ENCODE measurements around the gene IMPDH2.

Gene IMPDH2

GRCh38 chr3:48984663-48985062 lies 44.5 kb downstream of the IMPDH2 start:
- peaks cover 6% of the 10 kb centered on the region; the same call in 1 of the 2 replicates for H3K4me1 ChIP-seq (ENCODE audit: low read length)
- no peaks in the 10 kb centered on the region for H3K9me3 ChIP-seq (replicated peaks; ENCODE audit: insufficient read depth, low read length)
- TF ChIP-seq EZH2 (optimal IDR thresholded peaks at IDR 0.05; ENCODE audit: low read depth, low read length) (no peak), CTCF (IDR thresholded peaks at IDR 0.05; ENCODE audit: low read length) (no peak), EZH2phosphoT487 (IDR thresholded peaks at IDR 0.05; ENCODE audit: low read length) (no peak)
- no peaks in the 10 kb centered on the region for H4K20me1 ChIP-seq (ENCODE audit: insufficient read depth, low read length)
- H2AFZ ChIP-seq (ENCODE audit: low read length): no peak overlapping the region
- no peak overlapping the region for H3K4me3 ChIP-seq (ENCODE audit: low read length)
- no peak for DNase-seq
- H3K9me2 ChIP-seq (replicated peaks; ENCODE audit: insufficient read depth, low read length): no peaks in the 10 kb centered on the region
- H3K9ac ChIP-seq (ENCODE audit: low read length): no peak overlapping the region
- no peak overlapping the region for H3K4me2 ChIP-seq (ENCODE audit: low read depth, low read length)
- peaks cover 4% of the 10 kb centered on the region for H3K36me3 ChIP-seq (replicated peaks; ENCODE audit: insufficient read depth, low read length)
- H3K27me3 ChIP-seq (replicated peaks; ENCODE audit: insufficient read depth, low read length): no peaks in the 10 kb centered on the region
- H3K79me2 ChIP-seq (ENCODE audit: low read length): peaks cover 7% of the 10 kb centered on the region
- H3K27ac ChIP-seq (ENCODE audit: low read length): no peak overlapping the region
- H3F3A ChIP-seq (ENCODE audit: insufficient read depth, low read length): peaks cover 3% of the 10 kb centered on the region; the same call in 1 of the 2 replicates

- H3F3A ChIP-seq (ENCODE audit: insufficient read depth, low read length): peaks cover 2% of the 10 kb centered on the region; the same call in 1 of the 2 replicates
- no peaks in the 10 kb centered on the region for H3K9me3 ChIP-seq (replicated peaks; ENCODE audit: insufficient read depth, low read length)
- no peak overlapping the region for H3K4me2 ChIP-seq (ENCODE audit: low read depth, low read length)
- no peaks in the 10 kb centered on the region for H3K4me1 ChIP-seq (ENCODE audit: low read length)
- H3K4me3 ChIP-seq (ENCODE audit: low read length): no peak overlapping the region
- DNase-seq: no peak
- TF ChIP-seq EZH2 (optimal IDR thresholded peaks at IDR 0.05; ENCODE audit: low read depth, low read length) (no peak), EZH2phosphoT487 (IDR thresholded peaks at IDR 0.05; ENCODE audit: low read length) (no peak), CTCF (IDR thresholded peaks at IDR 0.05; ENCODE audit: low read length) (no peak)
- H3K36me3 ChIP-seq (replicated peaks; ENCODE audit: insufficient read depth, low read length): peaks cover 4% of the 10 kb centered on the region
- no peak overlapping the region for H3K9ac ChIP-seq (ENCODE audit: low read length)
- H3K27ac ChIP-seq (ENCODE audit: low read length): no peak overlapping the region
- no peaks in the 10 kb centered on the region; the same call in 1 of the 2 replicates for H3K79me2 ChIP-seq (ENCODE audit: low read length)
- no peaks in the 10 kb centered on the region for H3K27me3 ChIP-seq (replicated peaks; ENCODE audit: insufficient read depth, low read length)
- H3K9me2 ChIP-seq (replicated peaks; ENCODE audit: insufficient read depth, low read length): no peaks in the 10 kb centered on the region
- H4K20me1 ChIP-seq (ENCODE audit: insufficient read depth, low read length): no peaks in the 10 kb centered on the region
- H2AFZ ChIP-seq (ENCODE audit: low read length): no peak overlapping the region
Observed at GRCh38 chr3:48983096-48983495, 46.1 kb downstream of the IMPDH2 start.

GRCh38 chr3:48982686-48983085 lies 46.5 kb downstream of the IMPDH2 start:
- Histone ChIP-seq H3K9me2 (replicated peaks; ENCODE audit: insufficient read depth, low read length) (no peaks in the 10 kb centered on the region), H3F3A (ENCODE audit: insufficient read depth, low read length) (no peaks in the 10 kb centered on the region), H3K4me3 (ENCODE audit: low read length) (no peak overlapping the region), H3K79me2 (ENCODE audit: low read length) (no peaks in the 10 kb centered on the region; the same call in 1 of the 2 replicates), H3K4me2 (ENCODE audit: low read depth, low read length) (no peak overlapping the region), H4K20me1 (ENCODE audit: insufficient read depth, low read length) (no peaks in the 10 kb centered on the region), H3K36me3 (replicated peaks; ENCODE audit: insufficient read depth, low read length) (peaks cover 4% of the 10 kb centered on the region), H3K4me1 (ENCODE audit: low read length) (no peaks in the 10 kb centered on the region), H3K9me3 (replicated peaks; ENCODE audit: insufficient read depth, low read length) (no peaks in the 10 kb centered on the region), H2AFZ (ENCODE audit: low read length) (no peak overlapping the region), H3K27ac (ENCODE audit: low read length) (no peak overlapping the region), H3K27me3 (replicated peaks; ENCODE audit: insufficient read depth, low read length) (no peaks in the 10 kb centered on the region), H3K9ac (ENCODE audit: low read length) (no peak overlapping the region)
- TF ChIP-seq CTCF (IDR thresholded peaks at IDR 0.05; ENCODE audit: low read length) (no peak), EZH2 (optimal IDR thresholded peaks at IDR 0.05; ENCODE audit: low read depth, low read length) (no peak), EZH2phosphoT487 (IDR thresholded peaks at IDR 0.05; ENCODE audit: low read length) (no peak)
- DNase-seq: no peak

Data from MM.1S (cell line).